ENCODE measurements around the gene OPCML.

Gene OPCML

DNA sequence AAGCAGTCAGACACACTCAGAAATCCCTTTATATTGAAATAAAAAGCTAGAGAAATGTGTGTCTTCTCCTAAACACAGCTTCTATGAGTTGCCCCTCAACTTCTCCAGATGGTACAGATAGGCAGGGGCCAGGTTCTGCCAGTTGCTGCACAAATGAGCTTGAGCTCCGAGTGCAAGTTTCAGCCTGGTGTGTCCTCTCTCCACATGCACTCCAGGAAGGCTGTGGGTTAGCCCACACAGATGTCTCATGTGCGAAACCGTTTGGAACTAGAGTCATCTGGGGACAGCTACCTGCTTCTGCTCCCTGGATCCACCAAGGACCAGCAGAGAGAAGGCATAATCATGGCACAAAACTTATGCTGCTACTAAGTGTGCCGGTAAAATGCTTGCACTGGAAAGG, 812.6 kb downstream of the OPCML start:
- TF ChIP-seq TCF4 (CRISPR knock-in tag; IDR thresholded peaks at IDR 0.05; ENCODE audit: borderline replicate concordance) (no peak), OSR1 (CRISPR knock-in tag; IDR thresholded peaks at IDR 0.05) (no peak), ZNF565 (CRISPR knock-in tag; conservative IDR thresholded peaks at IDR 0.05; ENCODE audit: low read depth) (no peak), ZNF8 (CRISPR knock-in tag; IDR thresholded peaks at IDR 0.05) (no peak), ZFP3 (CRISPR knock-in tag; IDR thresholded peaks at IDR 0.05) (no peak)
- TF ChIP-seq, protein P1, sequence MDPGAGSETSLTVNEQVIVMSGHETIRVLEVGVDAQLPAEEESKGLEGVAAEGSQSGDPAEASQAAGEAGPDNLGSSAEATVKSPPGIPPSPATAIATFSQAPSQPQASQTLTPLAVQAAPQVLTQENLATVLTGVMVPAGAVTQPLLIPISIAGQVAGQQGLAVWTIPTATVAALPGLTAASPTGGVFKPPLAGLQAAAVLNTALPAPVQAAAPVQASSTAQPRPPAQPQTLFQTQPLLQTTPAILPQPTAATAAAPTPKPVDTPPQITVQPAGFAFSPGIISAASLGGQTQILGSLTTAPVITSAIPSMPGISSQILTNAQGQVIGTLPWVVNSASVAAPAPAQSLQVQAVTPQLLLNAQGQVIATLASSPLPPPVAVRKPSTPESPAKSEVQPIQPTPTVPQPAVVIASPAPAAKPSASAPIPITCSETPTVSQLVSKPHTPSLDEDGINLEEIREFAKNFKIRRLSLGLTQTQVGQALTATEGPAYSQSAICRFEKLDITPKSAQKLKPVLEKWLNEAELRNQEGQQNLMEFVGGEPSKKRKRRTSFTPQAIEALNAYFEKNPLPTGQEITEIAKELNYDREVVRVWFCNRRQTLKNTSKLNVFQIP (CRISPR knock-in tag; IDR thresholded peaks at IDR 0.05; ENCODE audit: borderline replicate concordance, low read depth), result no peak
- ATAC-seq, result no peak

DNA sequence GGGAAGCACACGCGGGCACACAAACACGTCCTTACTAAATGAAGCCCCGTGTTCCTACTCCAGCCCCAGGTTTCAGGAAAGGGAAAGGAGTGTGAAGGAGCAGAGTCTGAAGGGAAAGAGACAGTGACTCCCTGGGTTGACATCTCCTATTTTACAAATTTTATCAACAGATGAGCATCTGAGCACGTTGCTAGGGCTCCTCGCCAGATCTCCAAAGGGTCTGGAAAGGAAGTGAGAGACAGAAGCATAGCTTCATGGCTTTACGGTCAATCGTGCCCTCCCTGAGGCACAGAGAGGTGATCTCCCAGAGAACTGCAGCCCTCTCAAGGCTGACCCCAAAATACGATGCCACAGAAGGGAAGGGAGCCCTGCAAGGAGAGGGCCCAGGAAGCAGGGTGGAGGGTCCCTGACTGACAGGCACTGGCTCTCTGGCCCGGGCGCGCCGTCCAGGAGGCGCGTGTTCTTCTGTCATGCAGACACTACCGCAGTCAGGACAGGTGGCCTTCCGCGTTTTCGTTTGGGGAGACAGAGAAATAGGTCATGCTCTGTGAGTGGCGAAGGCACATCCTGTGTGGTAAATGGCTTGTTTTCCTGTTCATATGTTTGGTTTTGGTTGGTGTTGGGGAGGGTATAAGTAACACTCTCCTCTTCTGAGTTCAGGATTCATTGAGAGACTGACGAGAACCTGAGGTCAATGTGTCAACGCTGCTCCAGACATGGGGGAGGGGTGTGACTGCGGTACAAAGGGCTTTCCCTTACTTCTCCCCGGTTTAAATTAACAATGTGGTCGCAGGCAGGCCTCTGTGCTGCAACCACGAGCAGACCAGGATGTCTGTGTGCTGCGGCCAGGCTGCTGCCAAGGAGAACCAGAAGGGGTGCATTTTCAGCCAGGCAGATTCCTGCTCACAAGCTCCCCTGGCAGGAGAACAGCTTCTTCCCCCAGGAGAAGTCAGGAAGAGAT, 813.3 kb downstream of the OPCML start:
- TF ChIP-seq, protein P2, sequence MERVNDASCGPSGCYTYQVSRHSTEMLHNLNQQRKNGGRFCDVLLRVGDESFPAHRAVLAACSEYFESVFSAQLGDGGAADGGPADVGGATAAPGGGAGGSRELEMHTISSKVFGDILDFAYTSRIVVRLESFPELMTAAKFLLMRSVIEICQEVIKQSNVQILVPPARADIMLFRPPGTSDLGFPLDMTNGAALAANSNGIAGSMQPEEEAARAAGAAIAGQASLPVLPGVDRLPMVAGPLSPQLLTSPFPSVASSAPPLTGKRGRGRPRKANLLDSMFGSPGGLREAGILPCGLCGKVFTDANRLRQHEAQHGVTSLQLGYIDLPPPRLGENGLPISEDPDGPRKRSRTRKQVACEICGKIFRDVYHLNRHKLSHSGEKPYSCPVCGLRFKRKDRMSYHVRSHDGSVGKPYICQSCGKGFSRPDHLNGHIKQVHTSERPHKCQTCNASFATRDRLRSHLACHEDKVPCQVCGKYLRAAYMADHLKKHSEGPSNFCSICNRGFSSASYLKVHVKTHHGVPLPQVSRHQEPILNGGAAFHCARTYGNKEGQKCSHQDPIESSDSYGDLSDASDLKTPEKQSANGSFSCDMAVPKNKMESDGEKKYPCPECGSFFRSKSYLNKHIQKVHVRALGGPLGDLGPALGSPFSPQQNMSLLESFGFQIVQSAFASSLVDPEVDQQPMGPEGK (CRISPR knock-in tag; IDR thresholded peaks at IDR 0.05; ENCODE audit: borderline replicate concordance), result no peak
- TF ChIP-seq, protein P3, sequence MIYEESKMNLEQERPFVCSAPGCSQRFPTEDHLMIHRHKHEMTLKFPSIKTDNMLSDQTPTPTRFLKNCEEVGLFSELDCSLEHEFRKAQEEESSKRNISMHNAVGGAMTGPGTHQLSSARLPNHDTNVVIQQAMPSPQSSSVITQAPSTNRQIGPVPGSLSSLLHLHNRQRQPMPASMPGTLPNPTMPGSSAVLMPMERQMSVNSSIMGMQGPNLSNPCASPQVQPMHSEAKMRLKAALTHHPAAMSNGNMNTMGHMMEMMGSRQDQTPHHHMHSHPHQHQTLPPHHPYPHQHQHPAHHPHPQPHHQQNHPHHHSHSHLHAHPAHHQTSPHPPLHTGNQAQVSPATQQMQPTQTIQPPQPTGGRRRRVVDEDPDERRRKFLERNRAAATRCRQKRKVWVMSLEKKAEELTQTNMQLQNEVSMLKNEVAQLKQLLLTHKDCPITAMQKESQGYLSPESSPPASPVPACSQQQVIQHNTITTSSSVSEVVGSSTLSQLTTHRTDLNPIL (CRISPR knock-in tag; IDR thresholded peaks at IDR 0.05; ENCODE audit: low read depth), result no peak
- TF ChIP-seq CSDC2 (CRISPR knock-in tag; IDR thresholded peaks at IDR 0.05), result no peak
- no peak for TF ChIP-seq ESRRG (CRISPR knock-in tag; IDR thresholded peaks at IDR 0.05)
- no peak for TF ChIP-seq PPARA (CRISPR knock-in tag; IDR thresholded peaks at IDR 0.05; ENCODE audit: borderline replicate concordance)
- TF ChIP-seq ZNF8 (CRISPR knock-in tag; IDR thresholded peaks at IDR 0.05), result no peak
- TF ChIP-seq ZFP30 (CRISPR knock-in tag; IDR thresholded peaks at IDR 0.05), result no peak
- no peak for ATAC-seq

DNA sequence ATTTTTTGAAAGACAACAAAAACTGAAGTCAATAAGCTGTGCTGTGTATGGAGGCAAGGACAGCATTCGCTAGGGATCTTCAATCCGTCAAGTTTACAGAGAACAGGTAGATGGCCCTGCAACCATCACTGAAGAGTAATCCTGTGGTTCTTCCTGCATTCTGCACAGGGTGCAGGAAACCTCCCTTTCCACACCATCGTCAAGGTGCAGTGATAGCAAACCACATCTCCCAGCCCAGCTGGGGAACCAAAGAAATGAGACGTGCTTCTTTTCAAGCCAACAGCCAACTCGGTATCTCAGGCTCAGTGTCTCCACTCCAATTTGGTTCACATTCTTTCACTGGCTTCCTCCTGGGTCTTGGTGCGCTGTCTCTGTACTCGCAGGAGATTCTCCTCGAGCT, 814.5 kb downstream of the OPCML start:
- TF ChIP-seq ISL1 (CRISPR knock-in tag; IDR thresholded peaks at IDR 0.05) (no peak), CSDC2 (CRISPR knock-in tag; IDR thresholded peaks at IDR 0.05) (no peak), TCF4 (CRISPR knock-in tag; IDR thresholded peaks at IDR 0.05; ENCODE audit: borderline replicate concordance) (no peak), BACH2 (CRISPR knock-in tag; IDR thresholded peaks at IDR 0.05; ENCODE audit: borderline replicate concordance) (no peak)
- TF ChIP-seq, protein P4, sequence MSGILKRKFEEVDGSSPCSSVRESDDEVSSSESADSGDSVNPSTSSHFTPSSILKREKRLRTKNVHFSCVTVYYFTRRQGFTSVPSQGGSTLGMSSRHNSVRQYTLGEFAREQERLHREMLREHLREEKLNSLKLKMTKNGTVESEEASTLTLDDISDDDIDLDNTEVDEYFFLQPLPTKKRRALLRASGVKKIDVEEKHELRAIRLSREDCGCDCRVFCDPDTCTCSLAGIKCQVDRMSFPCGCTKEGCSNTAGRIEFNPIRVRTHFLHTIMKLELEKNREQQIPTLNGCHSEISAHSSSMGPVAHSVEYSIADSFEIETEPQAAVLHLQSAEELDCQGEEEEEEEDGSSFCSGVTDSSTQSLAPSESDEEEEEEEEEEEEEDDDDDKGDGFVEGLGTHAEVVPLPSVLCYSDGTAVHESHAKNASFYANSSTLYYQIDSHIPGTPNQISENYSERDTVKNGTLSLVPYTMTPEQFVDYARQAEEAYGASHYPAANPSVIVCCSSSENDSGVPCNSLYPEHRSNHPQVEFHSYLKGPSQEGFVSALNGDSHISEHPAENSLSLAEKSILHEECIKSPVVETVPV (CRISPR knock-in tag; IDR thresholded peaks at IDR 0.05), result no peak
- no peak for ATAC-seq

DNA sequence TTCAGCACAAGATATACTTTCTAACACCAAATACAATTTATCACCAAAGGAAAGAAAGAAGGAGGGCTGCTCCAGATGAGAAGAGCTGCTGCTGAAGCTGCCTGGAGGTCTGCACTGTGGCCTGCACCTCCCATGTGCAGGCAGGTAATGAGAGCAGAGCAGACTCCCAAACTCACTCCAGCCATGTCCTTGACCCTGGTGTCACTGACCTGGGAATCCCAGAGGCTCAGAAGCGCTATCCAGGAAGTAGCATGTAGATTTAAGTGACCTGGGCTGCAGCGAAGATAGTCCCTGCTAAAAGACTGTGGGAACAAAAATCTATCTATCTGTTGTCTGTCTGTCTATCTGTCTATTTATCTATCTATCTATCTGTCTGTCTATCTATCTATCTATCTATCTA, 816.3 kb downstream of the OPCML start:
- ATAC-seq, result no peak
- TF ChIP-seq ZNF565 (CRISPR knock-in tag; conservative IDR thresholded peaks at IDR 0.05; ENCODE audit: low read depth) (no peak), TOX (CRISPR knock-in tag; IDR thresholded peaks at IDR 0.05; ENCODE audit: borderline replicate concordance) (no peak), ZC3H10 (CRISPR knock-in tag; IDR thresholded peaks at IDR 0.05) (no peak), PPARA (CRISPR knock-in tag; IDR thresholded peaks at IDR 0.05; ENCODE audit: borderline replicate concordance) (no peak), CSDC2 (CRISPR knock-in tag; IDR thresholded peaks at IDR 0.05) (no peak), ZNF70 (CRISPR knock-in tag; IDR thresholded peaks at IDR 0.05) (no peak), ESRRG (CRISPR knock-in tag; IDR thresholded peaks at IDR 0.05) (no peak), ZFP3 (CRISPR knock-in tag; IDR thresholded peaks at IDR 0.05) (no peak)
- TF ChIP-seq, protein P5, sequence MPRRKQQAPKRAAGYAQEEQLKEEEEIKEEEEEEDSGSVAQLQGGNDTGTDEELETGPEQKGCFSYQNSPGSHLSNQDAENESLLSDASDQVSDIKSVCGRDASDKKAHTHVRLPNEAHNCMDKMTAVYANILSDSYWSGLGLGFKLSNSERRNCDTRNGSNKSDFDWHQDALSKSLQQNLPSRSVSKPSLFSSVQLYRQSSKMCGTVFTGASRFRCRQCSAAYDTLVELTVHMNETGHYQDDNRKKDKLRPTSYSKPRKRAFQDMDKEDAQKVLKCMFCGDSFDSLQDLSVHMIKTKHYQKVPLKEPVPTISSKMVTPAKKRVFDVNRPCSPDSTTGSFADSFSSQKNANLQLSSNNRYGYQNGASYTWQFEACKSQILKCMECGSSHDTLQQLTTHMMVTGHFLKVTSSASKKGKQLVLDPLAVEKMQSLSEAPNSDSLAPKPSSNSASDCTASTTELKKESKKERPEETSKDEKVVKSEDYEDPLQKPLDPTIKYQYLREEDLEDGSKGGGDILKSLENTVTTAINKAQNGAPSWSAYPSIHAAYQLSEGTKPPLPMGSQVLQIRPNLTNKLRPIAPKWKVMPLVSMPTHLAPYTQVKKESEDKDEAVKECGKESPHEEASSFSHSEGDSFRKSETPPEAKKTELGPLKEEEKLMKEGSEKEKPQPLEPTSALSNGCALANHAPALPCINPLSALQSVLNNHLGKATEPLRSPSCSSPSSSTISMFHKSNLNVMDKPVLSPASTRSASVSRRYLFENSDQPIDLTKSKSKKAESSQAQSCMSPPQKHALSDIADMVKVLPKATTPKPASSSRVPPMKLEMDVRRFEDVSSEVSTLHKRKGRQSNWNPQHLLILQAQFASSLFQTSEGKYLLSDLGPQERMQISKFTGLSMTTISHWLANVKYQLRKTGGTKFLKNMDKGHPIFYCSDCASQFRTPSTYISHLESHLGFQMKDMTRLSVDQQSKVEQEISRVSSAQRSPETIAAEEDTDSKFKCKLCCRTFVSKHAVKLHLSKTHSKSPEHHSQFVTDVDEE (CRISPR knock-in tag; IDR thresholded peaks at IDR 0.05), result no peak
- TF ChIP-seq, protein P2 (CRISPR knock-in tag; IDR thresholded peaks at IDR 0.05; ENCODE audit: borderline replicate concordance), result no peak

Measured in SK-N-SH treated with all-trans-retinoic acid at 6 μM for 48 hours (cell line).